HT1080 (cell line): ENCODE results near the gene MS4A6A. TPM values are rescaled to one million over a fixed set of nuclear protein-coding genes. Genes with fewer than 3 reads are reported as not detected.
"Not testable (repeated sequence)": the region's sequence is repeated elsewhere in the genome, so short reads cannot be mapped to it uniquely, and the experiment has no call there.

Experiments
- DNase-seq: peaks from one replicate; pipeline ENCODE4 v3.0.0-alpha.2; 2015; ENCODE audit warnings: low read depth
- polyA plus RNA-seq, 2 experiments: library from polyadenylated mRNA; depleted of rRNA; stranded (reverse); fragments of >200 nt; gene quantifications; 2 replicates each; pipeline ENCODE4 v1.2.3, GENCODE V29; 2015
- total RNA-seq: library from RNA; depleted of rRNA; stranded (reverse); fragments of >200 nt; shearing (Covaris generic); gene quantifications from 2 replicates; pipeline ENCODE4 v1.2.3, GENCODE V29; 2014; rRNA removed

The MS4A6A gene
- total RNA-seq: not detected in 2 replicates
- not detected in 2 replicates for polyA plus RNA-seq (2015; cell fraction: cytosol; rRNA removed)
- polyA plus RNA-seq (2015; cell fraction: nucleus; rRNA removed): 0.17 TPM in 1 of 2 replicates, not detected in the other

DNA sequence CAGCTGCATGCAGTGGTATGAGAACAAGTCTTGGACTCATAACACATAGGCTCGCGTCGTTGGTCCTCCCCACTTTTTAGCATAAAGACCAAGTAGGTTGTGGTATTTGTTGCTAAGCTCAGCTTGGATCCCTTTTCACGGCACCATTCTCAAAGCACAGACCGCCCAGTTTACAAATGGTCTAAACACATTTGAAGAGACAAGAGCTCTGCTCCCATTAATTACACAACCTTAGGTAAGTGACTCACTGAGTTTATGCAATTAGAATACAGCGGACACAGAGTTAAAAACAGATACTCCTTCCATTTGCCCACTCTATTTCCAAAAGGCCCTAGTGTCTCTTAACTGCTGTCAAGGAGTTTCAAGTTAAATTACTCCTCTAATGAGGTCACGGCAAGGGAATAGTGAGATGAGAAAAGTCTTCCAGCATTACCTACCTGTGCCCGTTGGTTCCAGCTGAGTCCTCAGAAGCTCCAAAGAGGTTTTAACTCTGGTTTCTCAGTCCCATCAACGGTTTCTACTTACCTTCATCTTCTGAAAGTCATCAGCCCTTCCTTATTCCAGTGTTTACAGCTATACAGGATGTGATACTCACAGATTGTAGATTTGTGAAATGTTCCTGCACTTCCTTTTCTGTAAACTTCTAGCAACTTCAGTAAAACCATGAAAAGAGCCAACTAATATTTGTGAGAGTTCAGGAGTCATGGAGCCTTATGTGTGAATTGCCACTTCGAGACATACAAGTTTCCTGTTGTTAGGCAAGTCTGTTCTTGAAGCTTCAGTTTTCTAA lies at the start of gene MS4A6A:
Gene MS4A6A (minus strand): TSS at position 543 of the 790 bp plus-strand sequence. CDS start 1,356 bp downstream, outside the sequence.
- no peak for DNase-seq

- DNase-seq: no peak
Measured at GRCh38 chr11:60230681-60231080, 47.8 kb upstream of the MS4A6A start.

GRCh38 chr11:60222141-60222540 lies 39.3 kb upstream of the MS4A6A start:
- no peak for DNase-seq

GRCh38 chr11:60221692-60222091 lies 38.8 kb upstream of the MS4A6A start:
- no peak for DNase-seq

DNA sequence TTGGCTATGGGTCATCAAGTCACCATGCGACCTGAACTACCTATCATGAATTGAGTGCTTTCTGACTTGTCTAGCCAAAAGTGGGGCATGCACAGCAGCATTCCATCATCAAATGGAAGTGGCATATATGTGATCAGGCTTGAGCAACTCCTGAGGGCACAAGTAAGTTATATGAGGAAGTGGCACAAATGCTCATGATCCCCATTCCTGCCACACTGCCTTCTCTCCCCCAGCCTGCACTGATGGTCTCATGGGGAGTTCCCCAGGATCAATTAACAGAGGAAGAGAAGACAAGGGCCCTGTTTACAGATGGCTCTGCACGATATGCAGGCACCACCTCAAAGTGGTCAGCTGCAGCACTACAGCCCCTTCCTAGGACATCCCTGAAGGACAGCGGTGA lies 38.3 kb upstream of the MS4A6A start:
- DNase-seq: no peak

GRCh38 chr11:60214386-60214785 lies 31.5 kb upstream of the MS4A6A start:
- DNase-seq: no peak

GRCh38 chr11:60211206-60211605 lies 28.3 kb upstream of the MS4A6A start:
- DNase-seq: no peak

GRCh38 chr11:60209977-60210376 lies 27.1 kb upstream of the MS4A6A start:
- no peak for DNase-seq

GRCh38 chr11:60208951-60209350 lies 26.1 kb upstream of the MS4A6A start:
- DNase-seq: no peak

- peak; percentile 9 for DNase-seq
Measured at GRCh38 chr11:60208146-60208895, 25.4 kb upstream of the MS4A6A start.

DNA sequence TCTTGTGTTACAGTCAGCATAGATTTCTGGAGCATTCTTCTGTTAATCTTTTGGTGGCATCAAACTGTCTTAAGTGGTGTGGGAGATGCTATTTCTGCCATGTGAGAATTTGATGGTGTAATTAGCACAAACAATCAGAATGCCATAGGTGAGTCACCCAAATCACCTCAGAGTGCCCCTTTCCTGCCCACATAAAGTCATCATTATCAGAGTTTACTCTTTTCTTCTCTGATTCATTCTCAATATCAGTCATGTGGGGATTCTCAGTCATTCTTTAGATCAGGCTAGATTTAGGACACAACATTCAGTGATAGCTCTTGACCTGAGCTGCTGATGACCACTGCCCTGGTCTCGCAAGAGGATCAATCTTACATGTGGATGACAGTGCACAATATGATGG lies 23.7 kb upstream of the MS4A6A start:
- no peak for DNase-seq

DNA sequence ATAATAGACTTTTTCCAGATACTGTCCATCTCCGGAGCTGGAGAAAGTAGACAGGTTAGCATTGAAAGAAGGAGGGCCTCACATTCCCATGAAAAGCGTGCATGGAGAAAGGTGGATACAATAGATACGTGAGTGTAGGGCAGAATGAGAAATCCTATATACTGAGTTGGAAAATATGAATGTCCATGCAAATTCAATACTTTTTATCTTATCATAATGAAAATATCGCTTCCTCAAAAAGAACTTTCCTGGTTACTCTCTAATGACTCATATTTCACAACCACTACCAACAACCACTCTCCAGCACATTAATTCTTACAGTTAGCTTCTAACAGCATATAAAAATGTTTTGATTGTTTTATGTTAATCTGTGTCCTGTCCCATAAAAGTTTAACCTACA lies 22.0 kb upstream of the MS4A6A start:
- DNase-seq: no peak

DNA sequence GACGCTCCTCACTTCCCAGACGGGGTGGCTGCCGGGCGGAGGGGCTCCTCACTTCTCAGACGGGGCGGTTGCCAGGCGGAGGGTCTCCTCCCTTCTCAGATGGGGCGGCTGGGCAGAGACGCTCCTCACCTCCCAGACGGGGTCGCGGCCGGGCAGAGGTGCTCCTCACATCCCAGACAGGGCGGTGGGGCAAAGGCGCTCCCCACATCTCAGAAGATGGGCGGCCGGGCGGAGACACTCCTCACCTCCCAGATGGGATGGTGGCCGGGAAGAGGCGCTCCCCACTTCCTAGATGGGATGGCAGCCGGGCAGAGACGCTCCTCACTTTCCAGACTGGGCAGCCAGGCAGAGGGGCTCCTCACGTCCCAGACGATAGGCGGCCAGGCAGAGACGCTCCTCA lies 18.5 kb upstream of the MS4A6A start:
- DNase-seq: not testable (repeated sequence)

GRCh38 chr11:60197442-60197841 lies 14.6 kb upstream of the MS4A6A start:
- DNase-seq: no peak

DNA sequence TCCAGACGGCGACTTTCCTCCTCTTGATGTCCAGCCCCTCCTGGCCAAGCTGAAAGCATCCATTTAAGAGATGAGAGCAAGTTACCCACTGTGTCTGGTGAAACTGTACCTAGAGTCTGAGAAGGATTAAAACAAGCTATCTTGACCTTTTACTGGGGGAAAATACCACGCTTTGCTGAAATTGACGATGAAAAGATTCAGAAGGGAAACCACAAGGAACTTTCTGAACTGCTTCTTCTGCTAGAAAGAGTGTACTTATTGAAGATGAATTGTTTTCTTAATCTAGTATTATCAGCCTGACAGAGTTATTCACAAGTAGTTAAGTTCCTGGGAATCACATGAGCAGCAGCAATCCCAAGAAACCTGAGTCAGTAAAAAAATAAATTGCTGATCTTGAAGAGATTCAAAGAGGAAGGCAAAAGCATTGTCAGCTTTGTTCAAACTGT lies 13.1 kb upstream of the MS4A6A start:
- no peak for DNase-seq

GRCh38 chr11:60194511-60194910 lies 11.6 kb upstream of the MS4A6A start:
- DNase-seq: no peak

GRCh38 chr11:60193687-60194433 lies 11.0 kb upstream of the MS4A6A start:
- peak; percentile 76 for DNase-seq

- DNase-seq: not testable (repeated sequence)
Measured at GRCh38 chr11:60192564-60192963, 9.7 kb upstream of the MS4A6A start.

DNA sequence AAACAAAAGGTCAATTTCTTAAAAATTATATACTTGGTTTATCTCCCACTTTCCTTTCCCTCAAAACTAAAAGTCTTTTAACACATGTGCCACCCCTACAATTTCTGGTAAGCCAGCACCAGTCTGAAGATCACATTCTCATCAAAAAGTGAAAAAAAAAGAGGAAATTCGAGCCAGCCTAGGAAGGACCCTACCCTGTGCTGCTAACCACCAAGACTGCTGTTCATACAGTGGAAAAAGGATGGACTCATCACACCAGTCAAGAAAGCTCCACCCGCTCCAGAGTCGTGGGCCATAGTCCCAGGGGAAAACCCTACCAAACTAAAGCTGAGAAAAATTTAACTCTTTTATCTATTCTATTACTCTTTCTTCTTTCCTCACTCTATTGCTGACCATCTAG lies 5.6 kb upstream of the MS4A6A start:
- not testable (repeated sequence) for DNase-seq

GRCh38 chr11:60186128-60186527 lies 3.2 kb upstream of the MS4A6A start:
- DNase-seq: not testable (repeated sequence)

DNA sequence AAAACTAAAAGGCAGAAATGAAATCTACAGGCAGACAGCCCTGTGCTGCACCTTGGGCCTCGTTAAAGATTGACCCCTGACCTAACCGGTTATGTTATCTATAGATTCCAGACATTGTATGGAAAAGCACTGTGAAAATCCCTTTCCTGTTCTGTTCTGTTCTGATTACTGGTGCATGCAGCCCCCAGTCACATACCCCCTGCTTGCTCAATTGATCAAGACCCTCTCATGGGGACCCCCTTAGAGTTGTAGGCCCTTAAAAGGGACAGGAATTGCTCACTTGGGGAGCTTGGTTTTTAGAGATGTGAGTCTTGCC lies 2.6 kb upstream of the MS4A6A start:
- not testable (repeated sequence) for DNase-seq
